GM19328 (cell line): ENCODE data around the gene SLC44A1.
"Not testable (repeated sequence)": the region's sequence is repeated elsewhere in the genome, so short reads cannot be mapped to it uniquely, and the experiment has no call there.

ENCODE experiments used
- ATAC-seq: cut with Tn5 transposase; IDR thresholded peaks from one replicate; pipeline ENCODE4 v1.9.1; 2021; ENCODE audit warnings: mild to moderate bottlenecking, moderate library complexity; ENCODE audit not compliant: unreplicated experiment

SLC44A1 gene

DNA sequence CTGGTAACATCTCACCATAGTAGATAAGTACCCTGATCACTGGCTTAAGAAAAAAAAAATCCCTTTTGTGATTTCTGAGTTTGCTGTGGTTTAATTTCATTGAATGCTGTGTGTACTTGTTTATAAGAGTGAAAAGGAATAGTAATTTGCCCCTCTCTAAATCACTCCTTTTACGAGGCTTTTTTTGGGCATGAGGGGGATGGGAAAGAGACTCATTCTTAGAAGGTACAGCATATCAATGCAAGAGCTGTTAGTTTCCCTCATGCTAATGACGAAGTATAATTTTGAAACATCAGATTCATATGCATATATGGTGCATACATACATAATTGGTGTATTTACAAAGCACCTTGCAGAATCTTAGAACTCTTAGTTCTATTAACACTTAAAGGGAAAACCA is 2.4 kb upstream of the SLC44A1 start:
- no peak for ATAC-seq

DNA sequence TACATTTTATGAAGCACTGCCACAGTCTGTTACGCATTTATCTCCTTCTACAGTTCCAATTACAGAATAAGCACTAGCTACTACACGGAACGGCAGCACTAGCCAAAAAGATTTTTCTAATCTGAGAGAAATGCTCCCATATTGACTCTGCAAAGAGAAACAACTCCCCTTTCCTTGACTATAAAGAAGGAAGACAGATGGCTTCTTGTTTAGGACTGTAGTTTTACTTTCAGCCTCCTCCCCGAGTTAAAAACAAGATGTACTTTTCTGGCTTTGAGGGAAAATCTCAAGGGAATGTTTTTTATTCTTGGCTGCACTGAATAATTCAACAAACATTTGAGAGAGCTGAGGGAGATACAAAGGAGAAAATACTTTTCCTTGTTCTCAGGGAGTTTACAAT is 1.9 kb upstream of the SLC44A1 start:
- no peak for ATAC-seq

DNA sequence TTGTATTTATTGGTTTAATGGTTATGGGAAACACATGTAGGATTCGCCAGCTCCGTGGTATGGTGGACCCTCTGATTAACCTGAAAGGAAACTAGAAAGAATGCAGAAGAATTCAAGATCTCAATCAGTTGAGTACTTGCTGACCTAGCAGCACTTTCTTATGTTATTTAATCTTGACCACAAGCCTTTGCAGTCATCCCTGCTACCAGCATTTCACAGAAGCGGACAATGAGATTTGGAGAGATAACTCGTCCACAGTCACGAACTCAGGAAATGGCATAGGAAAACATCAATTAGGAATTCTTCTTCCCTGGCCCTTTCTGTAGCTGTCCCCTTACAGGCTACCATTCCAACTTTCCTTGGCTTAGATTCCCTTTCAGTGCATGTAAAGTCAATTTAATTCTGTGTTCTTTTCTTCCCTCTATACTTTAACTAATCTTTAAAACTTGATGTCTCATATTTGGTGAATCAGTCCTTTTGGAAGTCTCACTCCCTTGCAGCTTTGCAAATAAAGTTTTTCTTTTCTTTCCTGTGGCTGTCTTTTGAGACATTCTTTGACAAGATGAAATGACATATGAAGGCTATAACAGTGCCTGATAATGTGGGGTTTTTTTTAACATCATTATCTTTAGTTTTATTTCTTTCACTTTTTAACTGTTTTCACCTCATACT is 1.3 kb upstream of the SLC44A1 start:
- no peak for ATAC-seq

DNA sequence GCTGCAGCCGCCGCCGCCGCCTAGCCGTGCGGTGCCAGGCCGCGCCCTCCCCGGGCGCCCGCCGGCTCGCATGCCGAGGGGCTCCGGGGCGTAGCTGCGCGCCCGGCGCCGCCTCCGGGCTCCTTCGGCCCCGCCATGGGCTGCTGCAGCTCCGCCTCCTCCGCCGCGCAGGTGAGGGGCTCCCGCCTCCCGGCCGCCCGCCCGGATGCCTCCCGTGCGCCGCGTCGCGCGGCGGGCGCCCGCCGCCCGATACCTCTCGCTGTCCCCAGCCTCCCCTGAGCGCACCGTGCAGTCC is 230 bp downstream of the SLC44A1 start:
- peak; percentile 54 for ATAC-seq

DNA sequence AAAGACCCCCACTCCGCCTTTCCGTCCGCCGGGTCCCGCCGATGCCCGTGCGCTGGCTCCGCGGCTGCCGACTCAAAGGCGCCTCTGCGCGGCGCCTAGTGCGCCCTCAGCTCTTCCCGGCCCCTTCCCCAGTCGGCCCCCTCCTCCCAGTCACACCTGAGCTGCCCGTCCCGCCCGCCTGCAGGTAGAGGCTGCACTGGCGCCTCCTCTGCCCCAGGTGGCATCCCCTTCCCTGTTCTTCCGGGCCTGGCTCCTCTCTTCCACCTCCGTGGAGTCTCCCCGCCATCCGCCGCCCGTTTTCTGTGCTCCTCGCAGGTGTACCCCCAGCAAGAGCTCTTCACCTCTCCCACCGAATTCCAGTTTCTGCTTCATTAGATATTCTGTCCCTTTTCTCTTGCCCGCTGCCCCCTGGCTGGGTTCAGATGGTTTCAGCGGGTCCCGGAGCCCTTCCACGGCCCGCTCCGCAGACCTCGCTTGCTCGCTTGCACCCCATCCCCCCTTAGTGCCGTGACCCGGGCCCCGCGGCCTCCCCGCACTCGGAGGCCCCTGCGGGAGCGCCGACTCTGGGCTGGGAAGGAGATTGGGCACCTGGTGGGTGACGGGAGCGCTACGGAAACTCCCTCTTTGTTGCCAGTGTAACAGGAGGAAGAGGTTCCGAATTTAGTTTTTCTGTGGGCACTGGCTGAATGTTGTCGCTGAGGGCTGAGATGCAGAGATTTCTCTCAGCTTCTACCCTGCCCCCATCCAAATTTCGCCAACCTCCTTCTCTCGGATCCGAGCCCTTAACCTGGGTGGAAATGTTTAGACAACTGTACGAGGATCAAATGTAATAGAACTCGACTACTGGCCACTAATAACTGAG is 809 bp downstream of the SLC44A1 start:
- peak; percentile 14 for ATAC-seq

DNA sequence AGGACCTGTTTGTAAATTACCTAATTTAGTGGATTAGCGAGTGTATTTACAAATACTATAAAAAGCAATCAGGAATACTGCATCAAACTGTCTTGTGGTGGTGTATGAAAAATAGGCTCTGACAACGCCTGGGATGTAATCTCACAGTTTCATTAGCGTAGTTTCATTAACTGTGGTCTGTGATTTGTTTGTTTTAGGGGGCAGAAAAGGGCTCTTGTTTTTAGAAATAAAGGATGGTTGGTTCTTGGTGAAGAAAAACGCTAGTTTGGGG is 1.4 kb downstream of the SLC44A1 start:
- no peak for ATAC-seq

DNA sequence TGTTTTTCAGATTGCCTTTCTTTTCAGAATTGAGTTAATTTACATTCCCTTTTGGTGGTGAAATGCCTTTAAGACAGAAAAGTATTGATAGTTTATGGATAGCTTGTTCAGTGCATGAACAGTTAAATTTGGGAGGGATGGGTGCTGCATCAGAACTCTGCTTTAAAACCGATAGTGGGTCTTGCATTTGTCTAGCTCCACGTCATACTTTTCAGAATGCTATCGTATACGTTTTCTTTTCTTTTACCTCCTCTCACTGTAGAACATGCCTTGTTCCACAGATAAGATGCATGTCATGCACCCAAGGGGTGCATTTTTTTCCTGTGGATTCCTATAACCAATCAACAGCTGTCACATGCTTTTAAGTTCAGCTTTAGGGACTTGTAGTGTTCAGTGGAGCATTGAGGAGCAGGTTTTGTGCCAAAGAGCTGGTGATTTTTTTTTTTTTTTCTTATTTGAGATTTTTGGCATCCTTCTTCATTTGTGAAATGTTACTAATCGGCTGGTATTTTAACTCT is 2.3 kb downstream of the SLC44A1 start:
- ATAC-seq: no peak

DNA sequence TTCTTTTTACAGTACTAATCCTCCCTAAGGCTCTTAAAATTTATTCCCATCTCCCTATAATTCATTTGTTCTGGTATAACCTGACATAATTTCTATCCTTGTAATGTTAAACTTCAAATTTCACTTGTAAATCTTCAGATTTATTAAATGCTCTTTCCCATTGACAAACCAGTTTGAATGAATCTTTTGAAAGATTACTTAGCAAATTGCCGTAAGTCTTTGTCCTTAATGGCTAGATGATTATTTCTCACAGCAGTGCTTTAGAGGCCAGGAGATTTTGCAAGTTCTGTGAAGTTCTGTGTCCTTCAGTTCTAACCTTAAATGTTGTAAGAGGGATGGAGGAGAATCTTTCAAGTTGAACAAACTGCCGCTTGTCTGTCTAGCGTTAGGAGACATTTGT is 4.2 kb downstream of the SLC44A1 start:
- ATAC-seq: no peak

DNA sequence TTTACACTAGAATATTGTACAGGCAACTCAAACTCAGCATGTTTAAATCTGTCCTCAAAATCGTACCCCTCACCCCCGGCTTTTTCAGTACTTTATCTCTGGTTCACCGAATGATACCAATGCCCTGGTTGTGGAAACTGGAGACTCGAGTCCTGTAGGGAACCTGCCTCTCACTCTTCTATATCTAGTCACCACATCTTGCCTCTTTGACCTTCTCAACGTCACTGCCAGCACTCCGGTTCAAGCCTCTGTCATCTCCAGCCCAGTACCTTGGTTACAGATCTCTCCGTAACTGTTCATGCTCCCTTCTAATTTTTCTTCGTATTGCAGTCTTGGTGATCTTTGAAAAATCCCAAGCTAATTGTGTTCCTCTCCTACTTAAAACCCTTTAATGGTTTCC is 6.7 kb downstream of the SLC44A1 start:
- ATAC-seq: no peak

DNA sequence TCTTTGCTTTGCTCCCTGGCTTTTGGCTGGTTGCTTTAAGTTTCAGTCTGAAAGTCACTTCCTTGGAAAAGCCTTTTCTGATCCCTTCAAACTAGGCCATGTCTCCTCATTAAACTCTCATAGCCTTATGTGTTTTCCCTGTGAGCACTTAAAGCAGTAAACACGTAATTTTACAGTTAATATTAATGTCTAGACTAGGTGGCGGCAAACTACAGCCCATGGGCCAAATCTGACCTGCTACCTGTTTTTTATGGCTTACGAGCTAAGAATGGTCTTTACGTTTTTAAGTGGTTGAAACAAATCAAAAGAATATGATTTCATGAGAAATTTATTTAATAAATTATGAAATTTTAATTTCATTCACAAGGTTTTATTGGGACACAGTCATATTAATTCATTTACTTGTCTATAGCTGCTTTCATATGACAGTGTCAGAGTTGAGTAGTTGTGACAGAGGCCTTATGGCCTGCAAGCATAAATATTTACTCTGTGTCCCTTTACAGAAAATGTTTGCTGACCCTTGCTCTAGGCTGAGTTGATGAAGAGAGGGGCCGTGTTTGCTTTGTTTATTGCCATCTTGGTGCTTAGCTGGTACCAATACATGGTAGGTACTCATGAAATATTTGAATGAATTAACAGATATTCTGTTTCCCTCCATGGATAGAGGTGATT is 7.4 kb downstream of the SLC44A1 start:
- ATAC-seq: no peak

DNA sequence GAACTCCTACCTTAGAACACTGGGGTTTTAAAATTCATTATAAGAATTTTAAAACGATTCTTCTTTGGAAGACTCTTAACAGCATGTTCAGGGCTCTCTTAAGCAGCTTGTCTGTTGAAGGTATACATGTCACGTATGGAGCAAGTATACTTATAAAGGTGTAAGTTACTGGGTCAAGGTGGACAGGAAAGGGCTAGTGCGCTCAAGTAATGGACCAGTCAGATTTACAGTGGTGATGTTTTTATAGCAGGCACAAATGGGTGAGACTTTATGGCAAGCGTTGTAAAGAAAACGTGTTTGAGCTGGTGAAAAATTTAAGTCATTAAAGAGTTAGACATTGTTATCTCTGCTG is 7.9 kb downstream of the SLC44A1 start:
- ATAC-seq: no peak

DNA sequence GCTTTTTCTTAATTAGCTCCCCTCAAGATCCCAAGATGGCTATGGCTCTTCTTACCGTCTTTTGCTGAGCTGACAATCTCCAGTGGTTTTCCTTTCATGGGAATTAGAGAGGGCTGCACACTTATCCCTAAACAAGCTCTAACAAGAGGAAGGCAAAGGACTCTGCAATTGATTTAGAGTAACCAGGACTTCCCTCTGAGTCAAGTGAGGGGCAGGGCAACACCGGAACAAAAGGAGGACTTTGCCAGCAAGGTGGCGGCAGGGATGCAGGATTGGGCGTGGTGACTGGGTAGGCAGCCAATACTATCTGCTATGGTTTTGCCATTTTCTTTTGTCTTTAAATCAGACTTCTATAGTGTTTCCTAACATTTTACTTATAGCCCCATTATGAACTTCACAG is 9.8 kb downstream of the SLC44A1 start:
- ATAC-seq: no peak

DNA sequence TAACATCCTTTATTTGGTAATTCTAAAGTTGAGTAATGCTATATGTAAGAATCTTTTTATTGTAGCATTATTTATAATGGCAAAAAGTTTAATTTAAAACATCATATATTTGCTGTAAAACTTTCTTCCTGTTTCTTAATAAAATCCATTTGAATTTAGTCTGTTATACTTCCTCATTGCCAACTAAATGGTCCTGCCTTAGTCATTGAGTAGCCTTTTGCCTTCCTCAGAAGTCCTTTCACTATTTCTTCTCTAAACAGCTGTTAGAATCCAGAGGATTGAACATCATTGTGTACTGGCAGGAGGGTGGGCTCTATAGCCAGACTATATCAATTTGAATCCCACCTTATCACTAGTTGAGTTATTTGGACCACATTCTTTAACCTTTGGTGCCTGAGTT is 11.0 kb downstream of the SLC44A1 start:
- no peak for ATAC-seq

DNA sequence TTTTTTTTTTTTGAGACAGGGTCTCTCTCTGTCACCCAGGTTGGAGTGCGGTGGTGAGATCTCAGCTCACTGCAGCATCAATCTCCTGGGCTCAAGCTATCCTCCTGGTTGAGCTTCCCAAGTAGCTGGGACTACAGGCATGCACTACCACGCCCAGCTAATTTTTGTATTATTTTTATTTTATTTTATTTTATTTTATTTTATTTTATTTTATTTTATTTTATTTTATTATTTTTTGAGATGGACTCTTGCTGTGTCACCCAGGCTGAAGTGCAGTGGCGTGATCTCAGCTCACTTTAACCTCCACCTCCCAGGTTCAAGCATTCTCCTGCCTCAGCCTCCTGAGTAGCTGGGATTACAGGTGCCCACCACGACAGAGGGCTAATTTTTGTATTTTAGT is 12.1 kb downstream of the SLC44A1 start:
- ATAC-seq: not testable (repeated sequence)

DNA sequence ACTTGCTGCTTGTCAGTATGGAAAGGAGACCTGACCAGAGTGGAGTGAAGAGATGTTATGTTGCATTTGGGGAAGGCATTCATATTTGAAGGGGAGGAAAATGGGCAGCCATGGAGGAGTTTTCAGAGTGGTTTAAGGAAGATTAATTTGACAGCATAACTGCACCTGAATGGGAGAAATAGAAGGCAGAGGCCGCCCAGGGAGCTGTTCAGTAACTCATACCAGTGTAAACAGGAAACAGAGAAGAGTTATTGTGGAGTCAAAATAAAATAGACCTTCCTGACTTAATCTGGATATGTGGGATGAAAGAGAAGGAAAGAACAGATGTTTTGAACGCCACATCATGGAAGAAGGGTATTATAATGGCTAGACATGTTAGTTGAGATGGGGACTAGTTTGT is 13.4 kb downstream of the SLC44A1 start:
- no peak for ATAC-seq

DNA sequence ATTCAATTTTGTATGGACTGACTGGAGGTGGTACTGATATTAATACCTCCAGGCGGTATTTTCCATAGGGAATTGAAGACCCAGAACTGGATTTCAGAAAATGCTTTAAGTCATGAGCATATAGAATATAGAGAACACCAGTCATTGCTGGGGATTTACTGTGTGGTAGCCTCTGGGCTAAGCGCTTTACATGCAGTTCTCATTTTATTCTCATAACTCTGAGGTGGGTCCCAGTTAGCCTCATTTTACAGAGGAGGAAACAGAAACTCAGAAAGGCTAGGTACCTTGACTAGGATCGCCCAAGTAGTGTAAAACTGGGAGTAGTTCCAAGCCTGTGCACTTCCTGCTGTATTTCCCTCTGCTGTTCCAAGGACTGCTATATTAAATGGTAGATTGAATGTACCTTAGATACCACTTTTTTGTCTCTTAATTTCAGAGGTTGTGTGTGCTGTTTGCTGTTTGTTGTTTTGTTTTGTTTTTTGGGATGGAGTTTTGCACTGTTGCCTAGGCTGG is 13.8 kb downstream of the SLC44A1 start:
- ATAC-seq: no peak

DNA sequence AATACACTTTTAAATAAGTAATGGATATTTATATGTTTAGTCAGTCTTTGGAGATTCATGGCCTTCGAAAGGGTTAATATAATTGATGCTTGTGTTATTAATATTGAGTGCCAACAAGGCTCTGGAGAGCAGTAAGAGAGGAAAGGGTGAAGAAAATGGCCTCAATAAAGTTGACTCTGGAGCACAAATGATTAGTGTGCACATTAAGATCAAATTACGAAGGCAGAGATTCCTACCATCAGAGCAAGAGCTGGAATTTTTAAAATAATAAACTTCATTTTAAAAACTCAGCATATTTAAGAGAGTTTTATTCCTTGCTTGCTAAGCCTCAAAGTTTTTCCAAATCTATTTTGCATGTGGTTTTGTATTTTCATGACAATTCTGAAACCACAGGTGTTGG is 14.8 kb downstream of the SLC44A1 start:
- ATAC-seq: no peak

DNA sequence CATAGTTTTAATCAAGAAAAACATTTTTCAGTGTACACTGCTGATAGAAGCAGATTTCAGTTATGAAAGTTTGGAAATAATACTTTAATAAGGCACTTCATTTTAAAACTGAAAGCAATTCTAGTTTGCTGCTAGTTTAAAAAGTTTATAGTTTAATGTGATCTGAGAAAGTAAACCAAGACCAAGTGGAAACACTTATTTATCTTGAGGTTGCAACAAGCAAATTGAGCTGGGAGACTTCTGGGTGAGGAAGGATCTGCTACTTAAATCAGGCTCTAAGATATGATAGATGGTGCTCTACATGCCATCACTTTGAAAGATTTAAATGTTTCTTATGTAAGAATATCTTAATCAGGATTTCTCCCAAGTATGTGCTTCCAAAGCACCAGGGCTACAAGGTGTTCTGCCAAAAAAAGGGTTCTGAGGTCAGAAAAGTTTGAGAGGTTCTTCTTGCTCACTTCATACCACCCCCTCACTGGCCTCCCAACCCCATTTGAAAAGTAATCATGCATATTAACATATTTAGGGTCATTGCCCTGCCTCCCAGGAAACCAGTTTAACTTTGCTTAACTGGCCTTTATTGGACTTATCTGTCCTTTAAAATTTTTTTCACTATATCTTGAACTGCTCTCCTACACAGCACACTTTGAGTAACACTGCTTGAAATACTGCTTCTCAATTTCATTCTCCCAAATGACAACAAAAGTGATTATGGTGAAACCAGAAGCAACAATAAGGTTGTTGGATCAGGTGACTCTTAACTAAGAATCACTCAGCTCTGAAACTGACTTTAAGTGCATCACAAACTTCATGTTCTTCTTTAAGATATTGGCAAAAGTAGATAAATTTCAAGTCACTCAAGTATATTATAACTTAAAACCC is 15.5 kb downstream of the SLC44A1 start:
- ATAC-seq: no peak

DNA sequence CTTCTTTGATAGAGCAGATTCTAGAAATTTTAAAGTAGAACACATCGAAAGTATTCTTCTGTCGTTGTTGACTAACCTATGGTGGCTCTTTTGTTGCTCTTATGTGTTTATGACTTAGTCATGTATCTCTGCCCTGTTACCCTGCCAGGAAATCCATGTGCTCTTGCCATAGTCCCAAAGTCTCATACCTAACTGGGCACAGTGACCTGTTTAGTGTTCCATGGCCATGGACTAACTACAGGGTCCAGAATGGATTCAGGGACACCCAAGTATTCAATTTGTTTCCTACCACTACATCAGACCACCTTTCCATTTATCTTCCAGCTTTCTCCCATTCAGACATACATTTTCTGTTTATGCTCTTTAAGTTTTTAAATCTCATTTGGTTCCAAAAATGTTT is 18.0 kb downstream of the SLC44A1 start:
- ATAC-seq: no peak

DNA sequence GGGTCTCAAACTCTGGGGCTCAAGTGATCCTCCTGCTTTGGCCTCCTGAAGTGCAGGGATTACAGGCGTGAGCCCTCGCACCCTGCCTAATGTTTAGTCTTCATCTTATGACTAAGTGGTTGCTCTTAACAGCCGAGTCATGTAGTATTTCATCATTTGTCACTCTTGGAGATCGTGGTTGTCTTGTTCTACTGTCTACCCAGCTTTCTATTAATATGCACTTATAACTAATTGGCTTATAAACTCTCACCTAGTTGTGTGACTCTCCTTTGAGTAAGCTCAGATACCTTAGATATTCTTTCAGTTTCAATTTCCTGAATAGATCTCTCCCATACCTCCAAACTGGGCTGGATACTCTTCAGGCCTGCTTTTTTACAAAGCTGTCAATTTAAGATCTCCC is 19.9 kb downstream of the SLC44A1 start:
- no peak for ATAC-seq

DNA sequence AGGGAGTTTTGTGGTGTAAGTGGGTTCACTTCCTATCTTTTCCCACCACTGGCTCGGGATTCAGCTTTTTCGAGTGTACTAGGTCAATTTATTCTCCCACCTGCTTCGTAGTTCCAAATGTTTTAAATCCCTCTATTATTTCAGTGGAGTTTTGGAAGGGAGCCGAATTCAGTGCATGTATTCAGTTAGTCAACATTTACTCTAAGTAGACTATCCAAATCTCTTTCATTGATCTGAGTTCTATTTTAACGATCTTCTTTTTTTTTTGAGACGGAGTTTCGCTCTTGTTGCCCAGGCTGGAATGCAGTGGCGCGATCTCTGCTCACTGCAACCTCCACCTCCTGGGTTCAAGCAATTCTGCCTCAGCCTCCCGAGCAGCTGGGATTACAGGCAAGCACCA is 23.8 kb downstream of the SLC44A1 start:
- ATAC-seq: not testable (repeated sequence)
